Adrenal gland (tissue), 12 donors: ENCODE data around the gene MTAP. TPM values are rescaled to one million over a fixed set of nuclear protein-coding genes. Genes with fewer than 3 reads are reported as not detected.
A peak's percentile ranks its signal among the peaks of the same experiment; 100 is the strongest.

Experiments used
- DNase-seq, 7 donors: peaks; one replicate each; pipeline ENCODE4 v3.0.0-alpha.2; 2019 to 2020
- H3K27ac ChIP-seq, 5 donors: fragments of 200-600 bp; sonication (generic) in 4 of 5; 1 replicate in 3 of 5; 2 replicates in 2 of 5; pipeline versions ENCODE4 v1.5.1 to v1.8.0; 2016 to 2020; ENCODE audit warnings: mild to moderate bottlenecking in 1 of 5
- H3K27me3 ChIP-seq: fragments of 200-600 bp; 2 replicates; pipeline ENCODE4 v1.8.0; 2021
- H3K36me3 ChIP-seq, 2 donors: fragments of 200-600 bp; replicated peaks in 1 of 2; 1 replicate in 1 of 2; 2 replicates in 1 of 2; pipeline versions ENCODE4 v1.5.1 to v1.8.0; 2018 to 2022
- H3K4me1 ChIP-seq, 2 donors: fragments of 200-600 bp; replicated peaks in 1 of 2; 1 replicate in 1 of 2; 2 replicates in 1 of 2; pipeline versions ENCODE4 v1.5.1 to v1.8.0; 2018 to 2021
- H3K4me3 ChIP-seq, 4 donors: fragments of 200-600 bp; sonication (generic) in 3 of 4; one replicate each; pipeline ENCODE4 v1.5.1; 2016 to 2018
- H3K9me3 ChIP-seq, 3 donors: fragments of 200-600 bp; sonication (generic) in 1 of 3; replicated peaks in 1 of 3; 1 replicate in 2 of 3; 2 replicates in 1 of 3; pipeline versions ENCODE4 v1.5.1 to v1.8.0; 2016 to 2021
- POLR2A ChIP-seq, 2 donors: fragments of 450-650 bp; IDR thresholded peaks; one replicate each; pipeline ENCODE4 v1.6.1; 2017; ENCODE audit warnings: antibody characterized with exemption in 2 of 2, mild to moderate bottlenecking in 2 of 2, moderate library complexity in 1 of 2
- WGBS, 4 donors: extraction: QIAGEN DNeasy Blood & Tissue Kit in 2 of 4; methylation state at CpG; one replicate each; pipeline versions ENCODE4 v1.1.5 to v1.1.7; 2013 to 2017; 5-methylcytosine and 5-hydroxymethylcytosine counted together
- intact Hi-C, 2 donors: fragments of 100-400 bp; cut with DNase I; formaldehyde crosslinking; loops; one replicate each; pipeline versions ENCODE4 v1.14.1 to v1.15.0; 2022 to 2023
- polyA plus RNA-seq, 3 donors: library from polyadenylated mRNA; stranded (reverse); fragments of 200-250 nt in 2 of 3; fragments of 350-450 nt in 1 of 3; fragmentation: Illumina TruSeq in 1 of 3; extraction: RNeasy Lipid Tissue Mini Kit (QIAGEN cat#74804) in 1 of 3; gene quantifications; one replicate each; pipeline ENCODE4 v1.2.3, GENCODE V29; 2013 to 2014
- total RNA-seq, 9 donors: library from RNA; depleted of rRNA in 4 of 9; stranded (reverse); fragments of >200 nt in 4 of 9; fragments of 120-200 nt in 1 of 9; fragmentation: NEBNext Ultra II Directional in 1 of 9; extraction: Animal tissue kit (Norgen Biotek cat#: 25700) in 1 of 9; gene quantifications; one replicate each; pipeline versions ENCODE4 v1.1.0 to v1.2.4, GENCODE V29; 2013 to 2023
- TF ChIP-seq, protein P1 (sequence below), 6 experiments: fragments of 450-650 bp in 4 of 6; fragments of 200-600 bp in 2 of 6; sonication (generic) in 1 of 6; IDR thresholded peaks; 1 replicate in 5 of 6; 2 replicates in 1 of 6; pipeline versions ENCODE4 v1.5.1 to v1.8.0; 2016 to 2021; ENCODE audit warnings: antibody characterized with exemption in 6 of 6, mild to moderate bottlenecking in 2 of 6, moderate library complexity in 1 of 6
- donor health status: healthy with polysubstance abuse.
- donor health status: Bipolar disorder and iron deficiency.
- donor health status: DM: yes; HTN: yes; CAD: no.
- donor health status: DM: no; HTN: no; CAD: no.
- donor health status: DM: no; HTN: no; CAD: no.
- donor health status: DM: yes; HTN: yes; CAD: no.

Gene MTAP
- total and polyA plus RNA-seq, 12 donors: 6.4 to 38.2 (median 21.9) TPM

DNA sequence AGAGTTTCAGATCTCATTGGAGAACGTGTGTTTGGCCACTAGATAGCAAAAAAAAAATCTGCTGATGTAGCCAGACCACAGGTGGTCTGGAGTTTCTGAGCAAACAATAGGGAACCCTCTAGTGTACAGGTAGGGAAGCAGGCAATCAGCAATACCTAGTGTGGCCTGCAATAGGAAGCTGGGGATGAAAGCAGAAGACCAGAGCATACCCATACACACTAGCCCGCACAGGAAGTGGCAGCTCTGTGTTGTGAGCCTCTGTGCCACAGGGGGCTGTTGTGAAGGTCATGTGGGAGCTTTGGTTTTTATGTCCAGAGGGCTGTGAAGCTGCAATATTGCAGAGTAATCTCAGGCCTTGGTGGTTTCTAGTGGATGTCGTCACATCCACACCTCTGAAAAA lies 81.2 kb downstream of the MTAP start:
- intact Hi-C loops: no loop called here
- WGBS, 4 donors: 77 to 89% (median 81%) methylated on average over 3 of the region's 3 CpGs
- no peaks in the 10 kb centered on the region for H3K36me3 ChIP-seq

GRCh38 chr9:21889673-21890072 lies 87.2 kb downstream of the MTAP start:
- H3K27me3 ChIP-seq: no peaks in the 10 kb centered on the region
- H3K4me3 ChIP-seq: no peak overlapping the region
- WGBS, 4 donors: 83 to 98% (median 88%) methylated on average over 1 of the region's 1 CpG; no CpG with 5 or more reads in 1 of the 4 donors
- no peaks in the 10 kb centered on the region for H3K9me3 ChIP-seq
- no peak overlapping the region for H3K27ac ChIP-seq
- DNase-seq: no peak
- no peak for TF ChIP-seq POLR2A (IDR thresholded peaks at IDR 0.05)
- TF ChIP-seq, protein P1, sequence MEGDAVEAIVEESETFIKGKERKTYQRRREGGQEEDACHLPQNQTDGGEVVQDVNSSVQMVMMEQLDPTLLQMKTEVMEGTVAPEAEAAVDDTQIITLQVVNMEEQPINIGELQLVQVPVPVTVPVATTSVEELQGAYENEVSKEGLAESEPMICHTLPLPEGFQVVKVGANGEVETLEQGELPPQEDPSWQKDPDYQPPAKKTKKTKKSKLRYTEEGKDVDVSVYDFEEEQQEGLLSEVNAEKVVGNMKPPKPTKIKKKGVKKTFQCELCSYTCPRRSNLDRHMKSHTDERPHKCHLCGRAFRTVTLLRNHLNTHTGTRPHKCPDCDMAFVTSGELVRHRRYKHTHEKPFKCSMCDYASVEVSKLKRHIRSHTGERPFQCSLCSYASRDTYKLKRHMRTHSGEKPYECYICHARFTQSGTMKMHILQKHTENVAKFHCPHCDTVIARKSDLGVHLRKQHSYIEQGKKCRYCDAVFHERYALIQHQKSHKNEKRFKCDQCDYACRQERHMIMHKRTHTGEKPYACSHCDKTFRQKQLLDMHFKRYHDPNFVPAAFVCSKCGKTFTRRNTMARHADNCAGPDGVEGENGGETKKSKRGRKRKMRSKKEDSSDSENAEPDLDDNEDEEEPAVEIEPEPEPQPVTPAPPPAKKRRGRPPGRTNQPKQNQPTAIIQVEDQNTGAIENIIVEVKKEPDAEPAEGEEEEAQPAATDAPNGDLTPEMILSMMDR (IDR thresholded peaks at IDR 0.05): no peak
- intact Hi-C loops: no loop called here
- no peaks in the 10 kb centered on the region for H3K4me1 ChIP-seq
- H3K36me3 ChIP-seq: no peaks in the 10 kb centered on the region

More for the DNA sequence above, 81.2 kb downstream of the MTAP start:
- no peak for DNase-seq
- TF ChIP-seq, protein P1 (IDR thresholded peaks at IDR 0.05): no peak
- no peak for TF ChIP-seq POLR2A (IDR thresholded peaks at IDR 0.05)
- H3K27ac ChIP-seq: no peak overlapping the region
- H3K9me3 ChIP-seq: peaks cover 0 to 4% (median 0%) of the 10 kb centered on the region in 3 donors
- H3K27me3 ChIP-seq: no peaks in the 10 kb centered on the region
- no peaks in the 10 kb centered on the region for H3K4me1 ChIP-seq
- H3K4me3 ChIP-seq: no peak overlapping the region

DNA sequence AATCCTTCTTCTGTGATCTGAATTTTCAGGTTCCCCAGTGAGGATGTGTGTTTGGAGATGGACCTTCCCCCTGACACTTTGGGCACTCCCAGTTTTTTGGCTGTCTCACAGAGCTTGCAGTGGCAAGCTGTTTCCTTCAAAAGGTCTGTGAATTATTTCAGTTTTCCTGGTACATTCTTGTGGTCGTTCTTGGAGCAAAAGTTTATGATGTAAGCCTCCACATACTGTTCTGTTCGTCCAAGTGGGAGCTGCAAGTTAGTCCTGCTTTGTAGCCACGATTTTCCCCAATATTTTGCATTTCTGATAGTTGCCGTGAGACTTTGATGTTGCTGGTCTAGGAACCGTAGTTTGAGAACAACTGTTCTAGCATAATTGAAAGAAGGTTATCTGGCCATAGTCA lies 88.3 kb downstream of the MTAP start:
- TF ChIP-seq, protein P1 (IDR thresholded peaks at IDR 0.05): peak in 1 of 6 experiments; percentile 0
- no peak for TF ChIP-seq POLR2A (IDR thresholded peaks at IDR 0.05)
- Histone ChIP-seq H3K4me3 (no peak overlapping the region), H3K4me1 (no peaks in the 10 kb centered on the region), H3K27ac (no peak overlapping the region), H3K36me3 (no peaks in the 10 kb centered on the region), H3K27me3 (no peaks in the 10 kb centered on the region), H3K9me3 (no peaks in the 10 kb centered on the region)
- WGBS, 4 donors: 94 to 99% (median 97%) methylated on average over 5 of the region's 5 CpGs
- intact Hi-C loops: no loop called here
- DNase-seq: no peak

DNA sequence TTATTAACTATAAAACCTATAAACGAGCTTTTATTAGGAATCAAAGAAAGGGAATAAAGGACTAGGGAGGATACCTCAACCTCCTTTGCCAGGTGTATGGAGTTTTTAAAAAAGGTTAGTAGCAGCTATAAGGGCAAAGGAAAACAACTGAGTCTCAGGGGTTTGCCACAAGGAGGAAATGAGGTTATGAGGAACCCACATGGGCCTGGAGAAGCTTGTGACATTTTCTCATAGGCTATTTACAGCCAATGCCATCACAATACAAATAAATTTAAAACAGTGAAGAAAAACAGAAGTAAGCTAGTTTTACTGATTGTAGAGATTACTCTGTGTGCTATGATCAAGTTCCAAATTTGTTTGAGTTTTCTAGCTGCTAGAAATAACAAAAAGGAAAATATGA lies 99.1 kb downstream of the MTAP start:
- Histone ChIP-seq H3K9me3 (peaks cover 0 to 3% (median 0%) of the 10 kb centered on the region in 3 donors), H3K27me3 (no peaks in the 10 kb centered on the region), H3K4me3 (no peak overlapping the region), H3K36me3 (no peaks in the 10 kb centered on the region), H3K27ac (no peak overlapping the region), H3K4me1 (no peaks in the 10 kb centered on the region)
- TF ChIP-seq, protein P1 (IDR thresholded peaks at IDR 0.05): no peak
- TF ChIP-seq POLR2A (IDR thresholded peaks at IDR 0.05): no peak
- intact Hi-C loops: no loop called here
- 88 to 97% (median 91%) methylated on average over 1 of the region's 1 CpG for WGBS, 4 donors
- DNase-seq: no peak
